Urothelium cell line (cell line): ENCODE measurements around the gene GGT5.

Source experiments
- DNase-seq: peaks from one replicate; pipeline ENCODE4 v3.0.0; 2011; ENCODE audit warnings: low spot score, mixed read lengths
- FAIRE-seq: peaks from 2 replicates; lab custom pipeline; 2011; peaks lifted over from hg19 to GRCh38; lab: Jason Lieb, UNC

Gene GGT5

DNA sequence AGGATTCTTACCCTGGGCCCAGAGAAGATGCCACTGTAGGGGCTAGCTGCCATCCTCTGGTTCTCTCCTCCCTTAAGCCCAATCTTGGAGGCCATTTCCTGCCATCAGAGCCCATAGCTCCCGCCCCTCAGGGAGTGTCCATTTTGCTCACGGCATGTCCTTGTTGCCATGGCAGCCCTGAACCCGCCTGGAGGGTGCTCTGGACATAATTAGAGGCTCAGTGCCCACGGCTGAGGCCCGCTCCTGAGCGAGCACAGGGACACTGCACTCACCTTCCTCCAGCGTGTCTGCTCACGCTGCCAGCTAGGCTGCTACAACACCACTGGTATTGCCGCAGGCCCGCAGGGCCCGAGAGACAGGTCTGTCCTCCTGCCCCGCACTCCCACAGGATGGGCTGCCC is 74.7 kb downstream of the GGT5 start:
- FAIRE-seq = peak; percentile 69
- DNase-seq = no peak
